ENCODE measurements around the gene RTRAF. TPM values are rescaled to one million over a fixed set of nuclear protein-coding genes. Genes with fewer than 3 reads are reported as not detected.

Gene RTRAF
- total and polyA plus RNA-seq, 10 donors = 37.8 to 184 (median 92.3) TPM

DNA sequence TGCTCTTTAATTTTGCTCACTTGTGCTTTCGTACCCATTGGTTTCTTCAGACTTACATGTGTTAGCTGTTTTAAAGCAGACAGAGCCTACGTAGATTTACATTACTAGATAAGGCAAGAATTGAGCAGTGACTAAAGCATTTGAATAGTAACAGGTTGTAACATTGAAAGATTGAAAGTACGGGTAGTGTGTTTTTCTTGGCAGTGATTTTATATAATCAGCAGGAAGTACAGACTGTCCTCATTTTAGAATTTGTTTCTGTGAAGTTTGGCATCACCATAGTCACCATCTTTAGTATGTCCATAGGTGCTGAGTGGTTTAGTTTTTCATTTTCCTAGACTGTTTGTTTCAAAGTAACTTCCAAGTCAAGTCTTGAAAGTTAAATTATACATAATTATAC lies 14.0 kb downstream of the RTRAF start:
- intact Hi-C loops (cut with DNase I; ENCODE audit: low total_unique reads) = loop anchor here (10.0 kb wide), 1 partner anchor 121 kb away; no protein-coding TSS in a partner anchor
- H3K27ac ChIP-seq = no peak overlapping the region
- H3K27me3 ChIP-seq (replicated peaks in 1 of 7) = no peaks in the 10 kb centered on the region
- no peak overlapping the region for H3K4me3 ChIP-seq
- H3K4me1 ChIP-seq = no peaks in the 10 kb centered on the region
- TF ChIP-seq CTCF (IDR thresholded peaks at IDR 0.05 in 8 of 11, conservative IDR thresholded peaks at IDR 0.05 in 3 of 11) (no peak), POLR2AphosphoS5 (IDR thresholded peaks at IDR 0.05) (no peak), POLR2A (IDR thresholded peaks at IDR 0.05) (no peak)
- no peak for DNase-seq
- WGBS, 5 donors = 84 to 91% (median 89%) methylated on average over 3 of the region's 3 CpGs
- no peaks in the 10 kb centered on the region for H3K9me3 ChIP-seq
- peaks cover 15 to 100% (median 88%) of the 10 kb centered on the region in 6 donors for H3K36me3 ChIP-seq

DNA sequence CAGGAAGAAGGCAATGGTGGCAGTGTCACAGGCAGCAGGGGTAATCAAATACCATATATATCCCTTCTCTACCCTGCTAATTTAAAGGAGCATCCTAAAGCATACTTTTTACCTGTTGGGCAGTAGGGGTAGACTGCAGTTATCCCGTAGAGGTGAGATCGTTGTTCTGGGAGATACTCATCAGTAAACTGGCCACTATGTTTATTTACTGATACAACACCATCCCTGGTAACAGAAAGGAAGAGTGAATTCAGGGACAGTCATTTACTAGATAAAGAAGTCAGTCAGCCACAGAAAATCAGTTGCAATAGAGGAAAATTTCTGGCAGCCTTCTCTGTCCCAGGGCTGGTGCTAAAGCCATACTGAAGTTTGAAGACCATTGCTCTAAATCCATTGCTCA lies 16.3 kb downstream of the RTRAF start:
- intact Hi-C loops (cut with DNase I; ENCODE audit: low total_unique reads) = loop anchor here (10.0 kb wide), 1 partner anchor 119 kb away; no protein-coding TSS in a partner anchor
- H3K4me3 ChIP-seq = no peak overlapping the region
- H3K9me3 ChIP-seq = no peaks in the 10 kb centered on the region
- no peak overlapping the region for H3K27ac ChIP-seq
- WGBS, 5 donors = 83 to 93% (median 89%) methylated on average over 2 of the region's 2 CpGs
- H3K27me3 ChIP-seq (replicated peaks in 1 of 7) = no peaks in the 10 kb centered on the region
- H3K4me1 ChIP-seq = no peaks in the 10 kb centered on the region
- peaks cover 17 to 100% (median 96%) of the 10 kb centered on the region in 6 donors for H3K36me3 ChIP-seq
- TF ChIP-seq POLR2A (IDR thresholded peaks at IDR 0.05) (no peak), CTCF (IDR thresholded peaks at IDR 0.05 in 8 of 11, conservative IDR thresholded peaks at IDR 0.05 in 3 of 11) (no peak), POLR2AphosphoS5 (IDR thresholded peaks at IDR 0.05) (no peak)
- DNase-seq = no peak

DNA sequence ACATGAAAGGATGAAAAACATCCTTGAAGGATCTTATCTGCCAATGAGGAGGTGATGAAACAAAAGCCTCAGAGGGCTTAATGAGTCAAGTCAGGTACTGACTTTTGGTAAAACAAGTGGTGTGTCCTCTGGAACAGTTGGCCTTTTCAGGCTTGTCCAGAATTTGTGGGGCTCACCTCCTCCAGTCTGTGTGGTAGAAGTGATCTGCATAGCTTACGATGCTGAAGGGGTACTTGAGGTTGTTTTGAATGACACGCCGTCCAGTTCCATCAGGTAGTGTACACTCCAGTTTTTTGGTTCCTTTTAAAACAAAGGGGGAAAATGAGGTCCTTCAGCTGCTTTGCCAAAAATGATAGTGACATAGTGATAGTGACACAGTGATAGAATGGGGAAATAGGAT lies 17.0 kb downstream of the RTRAF start:
- WGBS, 5 donors = 90 to 97% (median 95%) methylated on average over 3 of the region's 3 CpGs
- peaks cover 17 to 100% (median 96%) of the 10 kb centered on the region in 6 donors for H3K36me3 ChIP-seq
- no peak for DNase-seq
- no peak overlapping the region for H3K27ac ChIP-seq
- no peaks in the 10 kb centered on the region for H3K9me3 ChIP-seq
- H3K27me3 ChIP-seq (replicated peaks in 1 of 7) = no peaks in the 10 kb centered on the region
- H3K4me1 ChIP-seq = no peaks in the 10 kb centered on the region
- H3K4me3 ChIP-seq = no peak overlapping the region
- TF ChIP-seq CTCF (IDR thresholded peaks at IDR 0.05 in 8 of 11, conservative IDR thresholded peaks at IDR 0.05 in 3 of 11) = no peak
- TF ChIP-seq POLR2AphosphoS5 (IDR thresholded peaks at IDR 0.05) = no peak
- no peak for TF ChIP-seq POLR2A (IDR thresholded peaks at IDR 0.05)
- intact Hi-C loops (cut with DNase I; ENCODE audit: low total_unique reads) = loop anchor here (10.0 kb wide), 1 partner anchor 118 kb away; no protein-coding TSS in a partner anchor

DNA sequence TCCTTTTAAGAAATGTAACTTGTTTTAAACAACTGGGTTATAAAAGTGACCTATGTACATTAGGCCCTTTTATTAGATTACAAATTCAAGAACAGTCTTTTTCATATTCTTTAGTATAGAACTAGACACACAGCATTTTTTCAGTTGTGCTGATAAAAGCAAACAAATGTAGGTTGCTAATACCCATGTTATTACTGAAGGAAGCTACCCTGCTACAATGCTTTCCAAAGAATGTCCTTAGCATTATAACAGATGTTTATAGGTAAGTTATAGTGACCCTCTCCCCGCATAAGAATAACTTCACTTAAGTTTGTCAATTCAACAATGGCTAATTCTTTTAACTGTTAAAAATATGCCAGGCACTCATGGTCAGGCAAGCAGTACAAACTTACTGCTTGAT lies 17.9 kb downstream of the RTRAF start:
- Histone ChIP-seq H3K4me1 (peaks cover 0 to 1% (median 0%) of the 10 kb centered on the region in 6 donors), H3K9me3 (no peaks in the 10 kb centered on the region), H3K27me3 (replicated peaks in 1 of 7) (no peaks in the 10 kb centered on the region), H3K4me3 (no peak overlapping the region), H3K27ac (no peak overlapping the region), H3K36me3 (peaks cover 15 to 100% (median 92%) of the 10 kb centered on the region in 6 donors)
- no peak for TF ChIP-seq POLR2AphosphoS5 (IDR thresholded peaks at IDR 0.05)
- no peak for TF ChIP-seq CTCF (IDR thresholded peaks at IDR 0.05 in 8 of 11, conservative IDR thresholded peaks at IDR 0.05 in 3 of 11)
- no peak for TF ChIP-seq POLR2A (IDR thresholded peaks at IDR 0.05)
- intact Hi-C loops (cut with DNase I; ENCODE audit: low total_unique reads) = loop anchor here (10.0 kb wide), 1 partner anchor 118 kb away; no protein-coding TSS in a partner anchor
- DNase-seq = no peak
- WGBS, 5 donors = 42 to 100% (median 98%) methylated on average over 1 of the region's 1 CpG

Data from spleen (tissue), 11 donors.